Activated CD8-positive, alpha-beta T cell treated with anti-CD3 and anti-CD28 coated beads, Interleukin-2, amount 10 ng/mL, durations not matched to agents 7 days and 5 days (primary cell): Measurements from ENCODE around the gene MSH3. TPM values are rescaled to one million over a fixed set of nuclear protein-coding genes. Genes with fewer than 3 reads are reported as not detected.
"Not testable (repeated sequence)": the region's sequence is repeated elsewhere in the genome, so short reads cannot be mapped to it uniquely, and the experiment has no call there.

Source experiments
- ATAC-seq: fragments of 150-1000 bp; cut with Tn5 transposase; one replicate; pipeline ENCODE4 v1.10.0; 2021; ENCODE audit warnings: moderate library complexity
- CTCF ChIA-PET: fragments of 350-600 bp; sonication (Branson Sonifier 250); formaldehyde crosslinking; loops from one replicate; lab custom pipeline; 2021; ENCODE audit warnings: antibody characterized with exemption; lab: Charles Lee
- POLR2A ChIA-PET: fragments of 350-600 bp; sonication (Branson Sonifier 250); formaldehyde crosslinking; loops from one replicate; lab custom pipeline; 2021; ENCODE audit warnings: antibody characterized with exemption; lab: Charles Lee
- DNase-seq: peaks from one replicate; pipeline ENCODE4 v3.0.0-alpha.2; 2020
- H3K27ac Mint-ChIP-seq: one replicate; pipeline ENCODE4 v1.8.0; 2021; ENCODE audit warnings: mild to moderate bottlenecking, mixed read lengths
- H3K27me3 Mint-ChIP-seq: one replicate; pipeline ENCODE4 v1.8.0; 2021; ENCODE audit warnings: low read depth, mixed read lengths
- H3K36me3 Mint-ChIP-seq: one replicate; pipeline ENCODE4 v1.8.0; 2021; ENCODE audit warnings: low read depth, mixed read lengths
- H3K4me1 Mint-ChIP-seq: one replicate; pipeline ENCODE4 v1.8.0; 2021; ENCODE audit warnings: low read depth, mixed read lengths
- H3K4me3 Mint-ChIP-seq: one replicate; pipeline ENCODE4 v1.8.0; 2021; ENCODE audit warnings: mild to moderate bottlenecking, mixed read lengths
- H3K9me3 Mint-ChIP-seq: one replicate; pipeline ENCODE4 v1.8.0; 2022; ENCODE audit warnings: mixed read lengths; ENCODE audit not compliant: insufficient read depth
- total RNA-seq, 2 experiments: library from RNA; stranded (reverse); gene quantifications; one replicate each; pipeline ENCODE4 v1.2.3, GENCODE V29; 2021

Gene MSH3
- total RNA-seq, 2 experiments from 2014 or later = 20.1 to 20.3 TPM

DNA sequence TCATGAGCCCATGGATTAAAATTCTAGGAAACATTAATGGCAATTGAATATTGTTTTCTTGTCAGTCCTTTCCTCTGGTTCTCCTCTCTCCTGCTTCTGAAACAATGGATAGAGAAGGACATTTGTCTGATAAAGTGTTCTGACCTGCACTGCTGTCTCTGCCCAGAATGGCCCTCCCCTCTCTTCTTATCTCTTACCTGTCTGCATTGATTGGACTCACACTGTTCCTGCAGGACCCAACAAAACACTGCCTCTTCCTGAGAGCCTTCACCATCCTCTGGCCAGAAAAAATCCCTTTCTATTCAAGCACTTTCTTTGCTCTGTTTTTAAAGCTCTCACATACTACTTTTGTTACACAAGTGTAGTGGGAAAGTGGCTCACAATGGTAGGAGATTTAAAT lies 144.2 kb downstream of the MSH3 start:
- CTCF ChIA-PET = interaction anchor here (1.3 kb wide), 1 partner anchor 309 kb away, joined by 3 read pairs; no protein-coding TSS in a partner anchor
- Mint-ChIP-seq H3K4me1 (no peaks in the 10 kb centered on the region), H3K9me3 (peaks cover 3% of the 10 kb centered on the region), H3K36me3 (peaks cover 30% of the 10 kb centered on the region), H3K27ac (no peak overlapping the region), H3K27me3 (no peaks in the 10 kb centered on the region), H3K4me3 (no peak overlapping the region)
- ATAC-seq = no peak
- DNase-seq = no peak
- POLR2A ChIA-PET = no interaction called here

DNA sequence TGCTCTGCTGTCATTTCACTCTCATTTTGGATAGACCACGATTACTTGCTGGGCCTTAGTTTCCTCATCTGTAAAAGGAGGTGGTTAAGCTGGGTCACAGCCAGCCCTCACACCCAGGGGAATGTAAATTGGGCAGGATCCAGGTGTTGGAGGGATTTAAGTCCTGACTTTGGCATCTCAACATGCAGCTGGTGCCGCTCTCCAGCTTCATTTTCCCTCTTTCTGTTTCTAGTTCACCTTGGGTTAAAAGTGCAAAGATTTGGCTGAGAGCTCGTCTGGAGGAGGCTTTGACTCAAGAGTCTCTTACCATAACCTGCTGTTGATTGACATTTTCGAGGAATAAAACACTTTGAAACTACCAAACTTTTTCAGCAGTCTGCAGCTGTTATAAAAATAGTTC lies 144.6 kb downstream of the MSH3 start:
- Mint-ChIP-seq H3K4me1 (no peaks in the 10 kb centered on the region), H3K9me3 (peaks cover 3% of the 10 kb centered on the region), H3K27ac (no peak overlapping the region), H3K27me3 (no peaks in the 10 kb centered on the region), H3K36me3 (peaks cover 32% of the 10 kb centered on the region), H3K4me3 (no peak overlapping the region)
- CTCF ChIA-PET = interaction anchor here (1.3 kb wide), 1 partner anchor 309 kb away, joined by 3 read pairs; no protein-coding TSS in a partner anchor
- POLR2A ChIA-PET = no interaction called here
- ATAC-seq (no peak), DNase-seq (no peak)

DNA sequence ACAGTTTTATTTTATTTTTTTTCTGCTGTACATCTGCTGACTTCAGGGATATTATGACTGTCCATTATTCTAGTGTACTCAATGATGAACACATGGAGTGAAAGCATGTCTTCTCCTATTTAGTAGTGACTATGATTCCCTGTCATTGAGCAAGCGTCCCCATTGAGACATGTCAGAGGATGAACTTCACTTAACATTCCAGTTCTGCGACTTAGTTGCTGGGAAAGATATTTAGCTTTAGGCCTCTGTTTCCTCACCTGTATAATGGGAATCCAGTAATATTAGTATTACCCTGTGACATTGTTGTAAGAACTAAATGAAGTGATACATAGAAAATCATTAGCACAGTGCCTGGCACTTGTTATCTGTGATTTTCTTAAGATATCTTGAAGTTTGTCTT lies 145.1 kb downstream of the MSH3 start:
- no peak for DNase-seq
- no peak overlapping the region for H3K4me3 Mint-ChIP-seq
- peaks cover 3% of the 10 kb centered on the region for H3K9me3 Mint-ChIP-seq
- H3K36me3 Mint-ChIP-seq = peaks cover 33% of the 10 kb centered on the region
- no peaks in the 10 kb centered on the region for H3K27me3 Mint-ChIP-seq
- H3K4me1 Mint-ChIP-seq = no peaks in the 10 kb centered on the region
- no peak overlapping the region for H3K27ac Mint-ChIP-seq
- POLR2A ChIA-PET = no interaction called here
- no peak for ATAC-seq
- CTCF ChIA-PET = interaction anchor here (1.3 kb wide), 1 partner anchor 309 kb away, joined by 3 read pairs; no protein-coding TSS in a partner anchor

DNA sequence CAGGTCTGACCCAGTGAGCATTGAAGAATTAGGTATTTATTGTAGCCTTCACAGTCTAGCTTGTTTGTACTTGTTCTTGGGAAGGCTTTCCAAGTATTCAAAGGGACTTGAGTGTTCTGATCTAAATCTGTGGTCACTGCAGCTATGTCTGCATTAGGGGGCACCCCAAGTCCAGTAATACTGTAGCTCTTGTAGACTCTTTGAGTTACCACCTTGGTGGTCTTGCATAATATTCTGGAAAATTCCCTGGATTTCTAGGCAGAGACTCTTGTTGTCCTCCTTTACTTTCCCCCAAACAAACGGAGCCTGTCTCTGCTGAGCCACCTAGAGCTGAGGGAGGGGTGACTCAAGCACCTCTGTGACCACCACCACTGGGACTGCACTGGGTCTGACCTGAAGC lies 149.9 kb downstream of the MSH3 start:
- peaks cover 11% of the 10 kb centered on the region for H3K4me1 Mint-ChIP-seq
- ATAC-seq = no peak

DNA sequence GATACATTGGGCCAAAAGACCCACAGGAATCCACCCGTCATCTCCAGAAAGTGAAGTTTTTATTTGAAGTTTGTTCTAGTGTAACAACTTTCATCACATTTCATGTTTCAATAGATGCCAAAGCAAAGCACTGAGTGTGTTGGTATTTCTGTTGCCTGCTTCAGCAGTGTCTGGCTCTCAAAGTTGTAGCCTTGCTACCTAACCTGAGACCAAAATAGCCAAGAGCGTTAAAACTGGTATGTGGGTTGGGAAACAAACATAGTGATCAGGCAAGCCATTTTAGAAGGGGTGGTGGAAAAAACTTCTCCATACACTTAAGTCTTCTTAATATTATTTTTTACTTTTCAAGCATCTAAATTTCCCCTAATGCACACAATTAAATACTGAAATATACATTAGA lies 150.6 kb downstream of the MSH3 start:
- Mint-ChIP-seq H3K27ac (no peak overlapping the region), H3K4me1 (peaks cover 11% of the 10 kb centered on the region), H3K27me3 (no peaks in the 10 kb centered on the region), H3K4me3 (no peak overlapping the region), H3K36me3 (peaks cover 41% of the 10 kb centered on the region), H3K9me3 (peaks cover 3% of the 10 kb centered on the region)
- CTCF ChIA-PET = interaction anchor here (0.6 kb wide), 1 partner anchor 303 kb away, joined by 3 read pairs; no protein-coding TSS in a partner anchor
- POLR2A ChIA-PET = no interaction called here
- ATAC-seq (no peak), DNase-seq (no peak)

More for the DNA sequence above, 149.9 kb downstream of the MSH3 start:
- Mint-ChIP-seq H3K9me3 (peaks cover 3% of the 10 kb centered on the region), H3K4me3 (no peak overlapping the region), H3K36me3 (peaks cover 37% of the 10 kb centered on the region), H3K27ac (no peak overlapping the region), H3K27me3 (no peaks in the 10 kb centered on the region)
- POLR2A ChIA-PET = no interaction called here
- no peak for DNase-seq
- CTCF ChIA-PET = no interaction called here

DNA sequence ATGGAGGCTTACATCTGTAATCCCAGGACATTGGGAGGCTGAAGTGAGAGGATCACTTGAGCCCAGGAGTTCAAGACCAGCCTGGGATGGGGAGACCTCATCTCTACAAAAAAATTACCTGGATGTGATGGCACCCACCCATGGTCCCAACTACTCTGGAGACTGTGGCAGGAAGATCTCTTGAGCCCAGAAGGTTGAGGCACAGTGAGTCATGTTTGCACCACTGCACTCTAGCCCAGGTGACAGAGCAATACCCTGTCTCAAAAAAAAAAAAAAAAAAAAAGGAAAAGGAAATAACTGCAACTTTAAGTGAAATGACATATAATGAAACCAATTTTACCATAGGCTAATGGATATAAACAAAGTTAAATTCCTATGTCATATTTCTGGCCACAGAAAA lies 152.5 kb downstream of the MSH3 start:
- DNase-seq (no peak), ATAC-seq (no peak)
- POLR2A ChIA-PET = no interaction called here
- H3K4me3 Mint-ChIP-seq = no peak overlapping the region
- no peak overlapping the region for H3K27ac Mint-ChIP-seq
- H3K36me3 Mint-ChIP-seq = peaks cover 35% of the 10 kb centered on the region
- peaks cover 3% of the 10 kb centered on the region for H3K9me3 Mint-ChIP-seq
- H3K27me3 Mint-ChIP-seq = no peaks in the 10 kb centered on the region
- H3K4me1 Mint-ChIP-seq = peaks cover 11% of the 10 kb centered on the region
- CTCF ChIA-PET = no interaction called here

DNA sequence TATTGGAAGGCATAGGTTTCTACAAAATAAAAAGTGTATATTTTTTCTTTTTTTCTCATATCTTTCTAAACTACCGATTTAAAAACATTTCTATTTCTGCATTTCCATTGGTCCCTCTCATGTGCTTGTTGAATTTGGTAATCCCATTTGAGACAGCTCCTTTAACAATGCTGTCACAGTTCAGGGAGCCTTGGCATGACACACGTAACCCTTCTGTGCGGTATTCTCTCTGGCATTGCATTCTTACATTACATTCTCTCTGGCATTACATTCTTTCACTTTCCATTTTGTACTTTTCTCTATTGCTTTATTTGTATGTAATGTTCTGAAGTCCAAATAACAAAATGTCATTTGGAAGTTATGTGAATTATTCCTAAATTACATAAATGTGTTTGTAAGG lies 155.0 kb downstream of the MSH3 start:
- POLR2A ChIA-PET = no interaction called here
- no peak for DNase-seq
- ATAC-seq = no peak
- peaks cover 11% of the 10 kb centered on the region for H3K4me1 Mint-ChIP-seq
- H3K27me3 Mint-ChIP-seq = no peaks in the 10 kb centered on the region
- CTCF ChIA-PET = no interaction called here
- no peaks in the 10 kb centered on the region for H3K9me3 Mint-ChIP-seq
- peaks cover 31% of the 10 kb centered on the region for H3K36me3 Mint-ChIP-seq
- H3K4me3 Mint-ChIP-seq = no peak overlapping the region
- H3K27ac Mint-ChIP-seq = no peak overlapping the region

DNA sequence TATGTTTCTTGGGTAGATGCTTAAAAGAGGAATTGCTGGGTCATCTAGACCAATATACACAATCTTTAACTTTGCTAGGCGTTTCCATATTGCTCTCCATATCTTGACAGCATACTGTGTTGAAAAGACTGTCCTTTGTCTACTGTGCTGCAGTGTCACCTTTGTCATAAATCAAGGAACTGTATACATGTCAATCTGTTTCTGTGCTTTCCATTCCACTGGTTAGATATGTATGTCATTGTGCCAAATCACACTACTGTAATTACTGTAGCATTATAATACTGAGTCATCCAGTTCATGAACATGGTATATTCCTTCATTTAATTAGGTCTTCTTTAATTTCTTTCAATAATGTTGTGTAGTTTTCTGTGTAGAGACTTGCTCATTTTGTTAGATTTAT lies 156.0 kb downstream of the MSH3 start:
- peaks cover 11% of the 10 kb centered on the region for H3K4me1 Mint-ChIP-seq
- H3K9me3 Mint-ChIP-seq = no peaks in the 10 kb centered on the region
- H3K36me3 Mint-ChIP-seq = peaks cover 33% of the 10 kb centered on the region
- ChIA-PET POLR2A (no interaction called here), CTCF (no interaction called here)
- H3K27ac Mint-ChIP-seq = no peak overlapping the region
- ATAC-seq (no peak), DNase-seq (no peak)
- no peaks in the 10 kb centered on the region for H3K27me3 Mint-ChIP-seq
- H3K4me3 Mint-ChIP-seq = no peak overlapping the region

DNA sequence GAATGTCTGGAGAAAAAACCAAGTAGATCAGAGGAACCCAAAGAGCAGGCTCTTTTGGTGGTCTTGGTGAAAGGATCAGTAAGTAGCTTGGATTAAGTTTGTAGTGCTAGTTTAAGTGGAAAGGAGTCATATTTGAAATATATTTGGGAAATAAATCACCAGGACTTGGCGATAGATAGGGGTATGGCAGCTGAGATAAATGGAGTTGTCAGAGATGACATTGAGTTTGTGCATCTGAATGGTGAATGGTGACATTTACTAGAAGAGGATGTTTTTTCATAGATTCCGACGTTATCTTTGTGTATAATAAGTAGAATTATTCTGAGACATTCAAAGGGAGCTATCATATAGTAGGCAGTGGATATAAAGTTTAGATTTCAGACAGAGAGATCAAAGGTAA lies 162.1 kb downstream of the MSH3 start:
- ATAC-seq (no peak), DNase-seq (no peak)
- no peaks in the 10 kb centered on the region for H3K27me3 Mint-ChIP-seq
- H3K4me3 Mint-ChIP-seq = no peak overlapping the region
- H3K27ac Mint-ChIP-seq = no peak overlapping the region
- CTCF ChIA-PET = no interaction called here
- POLR2A ChIA-PET = no interaction called here
- peaks cover 44% of the 10 kb centered on the region for H3K36me3 Mint-ChIP-seq
- H3K9me3 Mint-ChIP-seq = no peaks in the 10 kb centered on the region
- H3K4me1 Mint-ChIP-seq = no peaks in the 10 kb centered on the region

DNA sequence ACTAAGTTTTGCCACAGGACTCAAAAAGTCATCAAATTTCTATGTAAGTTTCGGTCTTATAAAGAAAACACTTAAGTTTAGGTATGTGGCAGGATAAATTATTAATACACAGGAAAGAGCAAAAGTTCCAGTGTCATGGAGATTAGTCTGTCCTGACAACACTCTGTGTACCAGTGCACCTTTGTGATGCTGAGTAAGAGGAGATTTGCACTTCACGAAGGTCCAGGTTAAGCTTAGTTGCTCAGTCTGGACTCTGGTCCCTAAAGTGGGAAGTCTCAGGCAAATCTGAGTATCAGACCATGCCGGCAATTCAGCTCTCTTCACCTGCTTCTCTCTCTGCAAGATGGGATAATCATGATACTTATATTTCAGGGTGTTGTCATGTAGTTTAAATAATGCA lies 166.2 kb downstream of the MSH3 start:
- ChIA-PET CTCF (no interaction called here), POLR2A (no interaction called here)
- H3K27ac Mint-ChIP-seq = no peak overlapping the region
- peaks cover 48% of the 10 kb centered on the region for H3K36me3 Mint-ChIP-seq
- no peak for DNase-seq
- H3K27me3 Mint-ChIP-seq = no peaks in the 10 kb centered on the region
- H3K4me1 Mint-ChIP-seq = no peaks in the 10 kb centered on the region
- peaks cover 14% of the 10 kb centered on the region for H3K9me3 Mint-ChIP-seq
- ATAC-seq = no peak
- no peak overlapping the region for H3K4me3 Mint-ChIP-seq

DNA sequence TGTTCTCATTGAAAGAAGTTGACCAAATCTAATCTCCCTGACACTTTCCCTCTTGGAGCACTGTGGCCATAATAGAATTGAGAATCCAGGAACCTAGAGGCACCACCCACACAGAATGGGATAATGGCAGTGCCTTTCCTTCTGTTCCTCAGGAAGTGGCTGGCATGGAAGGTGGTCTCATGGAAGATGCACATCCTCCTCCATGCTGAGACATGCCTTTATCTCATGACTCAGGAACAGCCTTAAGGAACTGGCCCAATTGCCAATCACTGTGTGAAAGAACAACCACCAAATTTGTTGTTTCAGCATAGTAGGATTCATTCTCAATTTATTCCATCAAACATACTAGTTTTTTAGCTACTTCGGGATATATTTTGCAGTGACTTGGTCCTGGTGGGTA lies 168.2 kb downstream of the MSH3 start:
- peaks cover 22% of the 10 kb centered on the region for H3K9me3 Mint-ChIP-seq
- peaks cover 44% of the 10 kb centered on the region for H3K36me3 Mint-ChIP-seq
- H3K27ac Mint-ChIP-seq = no peak overlapping the region
- CTCF ChIA-PET = no interaction called here
- no peaks in the 10 kb centered on the region for H3K4me1 Mint-ChIP-seq
- POLR2A ChIA-PET = no interaction called here
- ATAC-seq = no peak
- H3K27me3 Mint-ChIP-seq = no peaks in the 10 kb centered on the region
- no peak overlapping the region for H3K4me3 Mint-ChIP-seq
- DNase-seq = no peak

DNA sequence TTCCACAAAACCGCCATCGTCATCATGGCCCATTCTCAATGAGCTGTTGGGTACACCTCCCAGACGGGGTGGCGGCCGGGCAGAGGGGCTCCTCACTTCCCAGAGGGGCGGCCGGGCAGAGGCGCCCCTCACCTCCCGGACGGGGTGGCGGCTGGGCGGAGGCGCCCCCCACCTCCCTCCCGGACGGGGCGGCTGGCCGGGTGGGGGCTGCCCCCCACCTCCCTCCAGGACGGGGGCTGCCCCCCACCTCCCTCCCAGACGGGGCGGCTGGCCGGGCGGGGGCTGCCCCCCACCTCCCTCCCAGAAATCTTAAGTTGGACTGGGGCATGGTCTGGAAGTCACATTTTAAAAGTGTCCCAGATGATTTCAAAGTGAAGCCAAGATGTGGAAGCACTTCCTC lies 169.7 kb downstream of the MSH3 start:
- ATAC-seq, H3K27me3 Mint-ChIP-seq, H3K27ac Mint-ChIP-seq, H3K4me1 Mint-ChIP-seq, H3K4me3 Mint-ChIP-seq, POLR2A ChIA-PET, DNase-seq, CTCF ChIA-PET: not testable (repeated sequence)
- Mint-ChIP-seq H3K9me3 (peaks cover 26% of the 10 kb centered on the region), H3K36me3 (peaks cover 45% of the 10 kb centered on the region)
